ENCODE measurements around the gene MTA3. TPM values are rescaled to one million over a fixed set of nuclear protein-coding genes. Genes with fewer than 3 reads are reported as not detected.
"Not testable (repeated sequence)": the region's sequence is repeated elsewhere in the genome, so short reads cannot be mapped to it uniquely, and the experiment has no call there.

MTA3 gene
- total RNA-seq, 1 donor from 2014 or later = 72.8 TPM

GRCh38 chr2:42567364-42567763, 1.1 kb upstream of the MTA3 start:
- DNase-seq (ENCODE audit: low spot score) = no peak

DNA sequence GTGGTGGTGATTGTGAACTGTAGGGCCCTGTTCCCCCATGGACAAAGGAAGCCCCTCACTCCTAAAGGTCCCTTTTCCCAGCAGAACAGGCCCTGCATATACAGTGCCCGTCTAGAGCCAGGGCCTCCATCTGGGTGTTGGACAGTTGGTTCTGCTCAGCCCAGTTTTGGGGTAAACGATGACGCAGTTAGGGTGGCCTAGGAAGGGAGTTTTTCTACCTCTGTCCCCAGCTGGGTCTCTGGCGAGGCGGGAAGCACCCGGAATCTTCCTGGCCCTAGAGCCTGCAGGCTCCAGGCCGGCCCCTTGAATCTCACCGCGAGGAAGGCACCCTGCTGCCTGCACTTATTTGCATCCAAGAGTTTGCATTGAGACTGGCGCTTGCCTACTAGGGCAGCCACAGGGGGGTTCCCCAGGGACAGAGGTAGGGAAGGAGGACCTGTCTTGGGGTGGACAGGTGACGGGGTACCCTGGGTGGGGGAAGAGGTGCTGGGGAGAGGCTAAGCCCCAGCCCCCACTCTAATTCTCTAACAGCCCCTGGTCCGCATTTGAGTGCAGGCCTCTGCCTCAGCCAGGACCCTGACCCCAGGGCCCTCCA, 529 bp upstream of the MTA3 start:
- DNase-seq (ENCODE audit: low spot score) = peak; percentile 54

GRCh38 chr2:42569116-42569711, 782 bp downstream of the MTA3 start:
- peak; percentile 50 for DNase-seq (ENCODE audit: low spot score)

- DNase-seq (ENCODE audit: low spot score) = no peak
These were observed 1.5 kb downstream of the MTA3 start for GRCh38 chr2:42569883-42570282.

DNA sequence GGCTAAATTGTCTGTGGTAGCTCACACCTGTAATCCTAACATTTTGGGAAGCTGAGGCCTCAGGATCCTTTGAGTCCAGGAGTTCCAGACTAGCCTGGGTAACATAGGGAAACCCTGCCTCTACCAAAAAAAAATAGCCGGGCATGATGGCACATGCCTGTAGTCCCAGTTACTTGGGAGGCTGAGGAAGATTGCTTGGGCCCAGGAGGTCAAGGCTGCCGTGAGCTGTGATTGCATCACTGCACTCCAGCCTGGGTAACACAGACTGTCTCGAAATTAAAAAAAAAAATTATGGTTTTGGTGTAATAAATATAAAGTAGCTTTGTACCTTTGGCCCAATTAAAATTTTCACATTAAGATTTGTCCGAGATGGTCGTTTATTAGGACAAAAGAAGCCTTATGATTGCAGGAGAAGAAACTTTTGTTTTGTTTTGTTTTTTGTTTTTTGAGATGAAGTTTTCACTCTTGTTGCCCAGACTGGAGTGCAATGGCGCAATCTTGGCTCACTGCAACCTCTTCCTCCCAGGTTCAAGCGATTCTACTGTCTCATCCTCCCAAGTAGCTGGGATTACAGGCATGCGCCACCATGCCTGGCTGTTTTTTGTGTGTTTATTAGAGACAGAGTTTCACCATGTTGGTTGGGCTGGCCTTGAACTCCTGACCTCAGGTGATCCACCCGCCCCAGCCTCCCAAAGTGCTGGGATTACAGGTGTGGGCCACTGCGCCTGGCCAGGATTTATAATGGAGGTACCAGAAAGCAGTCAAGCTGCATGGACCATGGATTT, 4.1 kb downstream of the MTA3 start:
- DNase-seq (ENCODE audit: low spot score) = no peak

DNA sequence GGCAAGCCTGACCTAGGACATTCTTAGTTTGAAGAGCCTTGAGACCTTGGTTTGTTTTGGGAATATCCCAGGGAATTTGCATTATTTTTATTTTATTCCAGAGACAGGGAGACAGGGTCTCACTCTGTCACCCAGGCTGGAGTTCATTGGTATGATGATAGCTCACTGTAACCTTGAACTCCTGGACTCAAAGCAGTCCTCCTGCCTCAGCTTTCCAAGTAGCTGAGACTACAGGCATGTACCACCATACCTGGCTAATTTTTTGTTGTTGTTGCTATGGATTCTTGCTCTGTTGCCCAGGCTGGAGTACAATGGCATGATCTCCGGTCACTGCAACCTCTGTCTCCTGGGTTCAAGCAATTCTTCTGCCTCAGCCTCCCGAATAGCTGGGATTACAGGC, 4.8 kb downstream of the MTA3 start:
- DNase-seq (ENCODE audit: low spot score) = no peak

DNA sequence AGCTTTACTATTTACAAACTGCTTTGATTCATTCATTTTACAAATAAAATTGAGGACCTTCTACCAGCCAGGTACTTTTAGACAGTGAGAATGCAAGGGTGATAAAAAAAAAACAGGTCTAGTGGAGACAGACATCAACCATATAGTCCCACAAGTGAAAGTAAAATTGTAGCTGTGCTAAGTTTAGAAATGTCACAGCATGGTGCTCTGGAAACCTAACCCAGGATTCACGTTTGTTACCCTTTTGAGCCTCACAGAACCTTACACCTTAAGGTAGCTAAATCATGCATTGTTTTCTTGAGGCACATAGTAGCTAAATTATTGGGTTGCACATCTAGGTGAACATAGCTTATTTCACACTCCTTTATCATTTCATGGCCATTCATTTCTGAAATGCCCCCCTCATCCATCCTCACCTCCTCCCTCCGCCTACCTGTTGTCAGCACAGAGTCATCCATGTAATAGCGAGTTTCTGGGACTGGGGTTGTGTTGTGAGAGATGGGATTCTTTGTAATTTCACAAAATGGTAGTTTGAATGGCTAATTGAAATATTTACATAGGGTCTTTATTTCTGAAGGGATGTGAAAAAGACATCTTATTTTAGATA, 7.1 kb downstream of the MTA3 start:
- DNase-seq (ENCODE audit: low spot score) = no peak

DNA sequence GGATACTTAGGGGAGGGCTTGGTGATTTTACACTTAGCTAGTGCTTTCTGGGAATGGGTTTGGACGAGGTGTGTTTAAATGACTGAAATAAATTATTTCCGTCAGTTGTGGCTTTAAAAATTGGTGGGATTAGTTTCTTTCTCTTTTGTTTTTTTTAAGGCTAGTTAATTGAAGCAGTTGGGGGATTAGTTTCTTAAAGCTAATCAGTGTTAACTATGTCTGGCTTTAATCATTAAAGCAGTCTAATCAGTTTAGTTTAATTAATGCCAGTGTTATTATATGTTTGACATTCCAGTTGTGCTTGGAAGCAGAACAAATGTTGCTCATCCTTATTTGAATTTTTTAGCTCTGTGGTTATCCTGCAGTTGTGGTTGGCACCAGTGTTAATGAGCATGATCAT, 10.2 kb downstream of the MTA3 start:
- DNase-seq (ENCODE audit: low spot score) = no peak

GRCh38 chr2:42581257-42581656, 12.8 kb downstream of the MTA3 start:
- no peak for DNase-seq (ENCODE audit: low spot score)

- not testable (repeated sequence) for DNase-seq (ENCODE audit: low spot score)
These were observed 16.2 kb downstream of the MTA3 start for GRCh38 chr2:42584628-42585027.

GRCh38 chr2:42585779-42586178, 17.3 kb downstream of the MTA3 start:
- DNase-seq (ENCODE audit: low spot score) = no peak

- no peak for DNase-seq (ENCODE audit: low spot score)
These were observed 19.2 kb downstream of the MTA3 start for GRCh38 chr2:42587526-42588117.

DNA sequence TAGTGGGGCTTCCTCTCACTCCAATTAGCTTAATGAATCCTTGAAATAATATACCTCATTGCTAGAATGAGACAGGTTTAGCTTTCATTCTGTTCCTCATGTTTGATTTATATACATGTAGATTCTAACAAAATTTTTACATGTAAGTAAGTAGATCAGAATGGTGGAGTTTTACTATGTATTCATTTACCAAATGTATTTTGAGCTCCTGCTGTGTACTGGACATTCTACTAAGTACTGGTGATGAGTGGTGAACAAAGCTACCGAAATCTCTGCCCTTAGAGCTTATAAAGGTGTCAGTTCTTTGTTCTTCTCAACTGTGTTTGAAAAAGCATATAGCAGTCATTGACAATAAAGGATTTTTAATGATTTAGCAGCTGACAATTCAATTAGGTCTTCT, 19.7 kb downstream of the MTA3 start:
- no peak for DNase-seq (ENCODE audit: low spot score)

DNA sequence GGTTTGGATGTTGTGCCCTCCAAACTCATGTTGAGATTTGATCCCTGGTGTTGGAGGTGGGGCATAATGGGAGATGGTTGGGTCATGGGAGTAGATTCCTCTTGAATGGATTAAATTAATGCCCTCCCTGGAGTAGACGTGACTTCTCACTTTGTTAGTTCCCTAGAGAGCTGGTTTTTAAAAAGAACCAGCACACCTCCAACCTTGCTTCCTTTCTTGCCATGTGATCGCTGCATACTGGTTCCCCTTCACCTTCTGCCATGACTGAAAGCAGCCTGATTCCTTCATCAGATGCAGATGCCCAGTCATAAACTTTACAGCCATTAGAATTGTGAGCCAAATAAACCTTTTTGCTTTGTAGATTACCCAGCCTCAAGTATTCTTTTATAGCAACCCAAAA, 21.7 kb downstream of the MTA3 start:
- no peak for DNase-seq (ENCODE audit: low spot score)

DNA sequence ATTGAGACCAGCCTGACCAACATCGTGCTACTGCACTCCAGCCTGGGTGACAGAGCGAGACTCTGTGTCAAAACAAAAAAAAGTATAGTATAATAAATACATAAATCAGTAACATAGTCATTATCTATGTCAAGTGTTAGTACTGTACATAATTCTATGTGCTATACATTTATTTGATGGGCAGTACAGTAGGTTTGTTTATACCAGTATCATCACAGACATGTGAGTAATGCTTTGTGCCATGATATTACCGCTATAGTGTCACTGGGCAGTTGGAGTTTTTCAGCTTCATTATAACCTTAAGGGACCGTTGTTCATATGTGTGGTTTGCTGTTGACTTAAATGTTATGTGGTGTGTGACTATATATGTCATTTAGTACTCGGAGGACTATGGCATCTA, 24.9 kb downstream of the MTA3 start:
- DNase-seq (ENCODE audit: low spot score) = no peak

- no peak for DNase-seq (ENCODE audit: low spot score)
These were observed 30.2 kb downstream of the MTA3 start for GRCh38 chr2:42598656-42599055.

GRCh38 chr2:42601076-42601475, 32.6 kb downstream of the MTA3 start:
- DNase-seq (ENCODE audit: low spot score) = no peak

- DNase-seq (ENCODE audit: low spot score) = no peak
These were observed 33.9 kb downstream of the MTA3 start for GRCh38 chr2:42602218-42602875.

DNA sequence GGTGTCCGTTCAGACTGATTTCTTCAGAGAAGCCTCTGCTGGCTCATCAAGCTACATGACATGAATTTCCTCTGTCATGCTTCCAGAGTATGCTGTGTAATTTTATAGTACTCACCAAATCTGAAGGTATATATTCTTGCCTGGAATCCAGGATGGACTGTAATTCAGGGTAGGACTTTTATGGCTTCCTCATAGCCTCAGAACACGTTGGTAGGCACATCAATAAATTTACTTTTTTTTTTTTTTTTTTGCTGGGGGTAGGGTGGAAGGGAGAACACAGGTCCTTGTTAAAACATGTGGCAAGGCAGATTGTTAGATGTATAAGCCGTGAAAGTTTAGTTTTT, 34.4 kb downstream of the MTA3 start:
- no peak for DNase-seq (ENCODE audit: low spot score)

GRCh38 chr2:42604341-42604867, 36.0 kb downstream of the MTA3 start:
- not testable (repeated sequence) for DNase-seq (ENCODE audit: low spot score)

DNA sequence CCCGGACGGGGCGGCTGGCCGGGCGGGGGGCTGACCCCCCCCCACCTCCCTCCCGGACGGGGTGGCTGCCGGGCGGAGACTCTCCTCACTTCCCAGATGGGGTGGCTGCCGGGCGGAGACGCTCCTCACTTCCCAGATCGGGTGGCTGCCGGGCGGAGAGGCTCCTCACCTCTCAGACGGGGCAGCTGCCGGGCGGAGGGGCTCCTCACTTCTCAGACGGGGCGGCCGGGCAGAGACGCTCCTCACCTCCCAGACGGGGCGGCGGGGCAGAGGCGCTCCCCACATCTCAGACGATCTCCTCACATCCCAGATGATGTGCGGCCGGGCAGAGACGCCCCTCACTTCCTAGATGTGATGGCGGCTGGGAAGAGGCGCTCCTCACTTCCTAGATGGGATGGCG, 37.7 kb downstream of the MTA3 start:
- DNase-seq (ENCODE audit: low spot score) = not testable (repeated sequence)
